Activated CD4-positive, CD25-positive, alpha-beta regulatory T cell treated with anti-CD3 and anti-CD28 coated beads, Interleukin-2, amount 50 U/mL, for 16 hours (primary cell): ENCODE data around the gene IL4I1.

Source experiments
- DNase-seq: peaks from one replicate; pipeline ENCODE4 v3.0.0-alpha.2; 2020; ENCODE audit warnings: low read depth, low spot score

The IL4I1 gene

GRCh38 chr19:49895566-49896297, 955 bp downstream of the IL4I1 start:
- DNase-seq = no peak

DNA sequence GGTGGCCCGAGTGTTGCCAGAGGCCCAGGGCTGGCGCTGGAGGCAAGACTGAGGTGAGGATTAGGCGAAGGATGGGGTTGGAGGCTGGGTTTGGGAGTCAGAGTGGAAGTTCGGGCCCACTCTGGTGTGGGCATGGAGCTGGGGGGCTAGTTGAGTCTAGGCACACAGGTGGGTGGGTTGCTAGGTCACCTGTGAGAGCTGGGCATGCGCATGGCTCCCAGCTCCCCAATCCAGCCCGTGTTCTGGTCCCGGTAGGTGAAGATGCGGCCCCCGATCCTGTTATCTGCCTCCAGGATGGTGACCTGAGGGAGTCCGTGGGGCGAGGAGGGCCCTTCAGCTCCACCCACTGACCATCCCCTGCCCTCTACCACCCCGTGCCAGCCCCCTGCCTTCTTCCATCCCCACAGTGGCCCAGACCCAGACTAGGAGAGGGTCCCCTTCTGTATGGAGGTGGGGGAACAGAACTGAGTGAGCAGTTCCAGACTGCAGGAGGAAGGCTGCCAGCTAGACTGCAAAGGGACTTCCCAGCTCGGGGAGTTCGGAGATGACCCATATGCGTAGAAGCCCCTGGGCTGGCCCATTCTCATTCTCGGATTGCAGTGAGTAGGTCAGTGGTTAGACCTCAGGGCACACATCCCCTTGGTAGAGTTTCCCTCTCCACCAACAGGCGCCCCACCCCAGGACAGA, 1.7 kb downstream of the IL4I1 start:
- DNase-seq = no peak

DNA sequence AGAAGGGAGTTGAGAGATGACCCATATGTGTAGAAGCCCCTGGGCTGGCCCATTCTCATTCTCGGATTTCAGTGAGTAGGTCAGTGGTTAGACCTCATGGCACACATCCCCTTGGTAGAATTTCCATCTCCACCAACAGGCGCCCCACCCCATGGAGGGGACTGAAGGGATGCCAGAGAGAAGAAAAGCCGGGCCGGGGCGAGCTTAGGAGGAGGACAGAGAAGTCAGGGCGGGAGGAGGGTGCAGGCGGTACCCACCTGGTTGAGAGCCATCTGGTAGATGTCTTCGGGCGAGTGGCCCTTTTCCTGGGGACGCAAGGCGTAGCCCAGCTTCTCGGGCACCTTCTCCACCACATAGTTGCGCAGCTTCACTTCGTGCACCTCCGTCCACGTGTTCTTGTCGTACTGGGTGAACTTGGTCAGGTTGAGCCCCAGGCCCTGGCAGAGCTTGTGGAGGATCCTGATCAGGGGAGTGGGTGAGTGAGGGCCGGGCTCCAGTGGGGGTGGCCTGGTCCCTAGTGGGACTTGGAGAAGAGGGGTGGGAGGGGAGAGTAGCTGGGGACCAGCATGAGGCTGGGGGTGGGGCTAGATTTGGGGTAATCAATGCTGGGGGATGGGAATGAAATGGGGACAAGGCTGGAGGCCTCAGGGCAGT, 2.5 kb downstream of the IL4I1 start:
- no peak for DNase-seq

DNA sequence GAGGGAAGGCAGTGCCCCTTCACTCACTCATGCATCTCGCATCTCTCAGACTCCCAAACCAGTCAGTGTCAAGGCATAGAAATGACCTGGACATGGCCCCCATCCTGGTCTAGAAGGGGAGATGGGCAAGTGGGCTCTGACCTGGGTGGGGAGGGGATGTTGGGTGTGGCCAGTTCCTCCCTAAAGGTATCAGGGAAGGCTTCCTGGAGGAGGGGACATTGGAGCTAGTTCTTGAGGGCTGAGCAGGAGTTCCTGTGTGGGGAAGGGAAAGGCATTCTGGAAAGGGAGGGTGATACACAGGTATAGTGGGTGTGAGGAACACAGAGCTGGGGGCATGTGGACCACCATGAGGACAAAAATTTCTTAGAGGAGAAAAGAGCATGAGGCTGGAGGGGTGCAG, 4.0 kb downstream of the IL4I1 start:
- DNase-seq = no peak

DNA sequence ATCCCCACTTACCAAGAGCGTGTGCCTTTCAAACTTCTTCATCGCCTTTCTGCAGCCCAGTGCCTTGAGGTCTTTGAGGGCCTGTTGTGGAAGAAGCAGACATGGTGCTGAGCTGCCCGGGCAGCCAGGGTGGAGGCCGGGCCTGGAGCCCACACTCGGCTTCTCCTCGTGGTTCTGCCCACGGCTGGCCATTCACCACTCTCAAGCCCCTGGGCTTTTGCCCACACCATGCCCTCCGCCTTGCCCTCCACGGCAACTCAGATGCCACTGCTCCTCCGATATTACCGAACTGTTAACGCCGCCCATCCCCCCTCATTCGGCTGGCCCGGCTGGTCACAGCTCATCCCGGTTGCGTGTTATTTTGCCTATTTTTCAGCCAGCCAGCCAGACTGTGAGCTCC, 5.3 kb downstream of the IL4I1 start:
- no peak for DNase-seq

GRCh38 chr19:49890349-49891311, 6.1 kb downstream of the IL4I1 start:
- DNase-seq = no peak

DNA sequence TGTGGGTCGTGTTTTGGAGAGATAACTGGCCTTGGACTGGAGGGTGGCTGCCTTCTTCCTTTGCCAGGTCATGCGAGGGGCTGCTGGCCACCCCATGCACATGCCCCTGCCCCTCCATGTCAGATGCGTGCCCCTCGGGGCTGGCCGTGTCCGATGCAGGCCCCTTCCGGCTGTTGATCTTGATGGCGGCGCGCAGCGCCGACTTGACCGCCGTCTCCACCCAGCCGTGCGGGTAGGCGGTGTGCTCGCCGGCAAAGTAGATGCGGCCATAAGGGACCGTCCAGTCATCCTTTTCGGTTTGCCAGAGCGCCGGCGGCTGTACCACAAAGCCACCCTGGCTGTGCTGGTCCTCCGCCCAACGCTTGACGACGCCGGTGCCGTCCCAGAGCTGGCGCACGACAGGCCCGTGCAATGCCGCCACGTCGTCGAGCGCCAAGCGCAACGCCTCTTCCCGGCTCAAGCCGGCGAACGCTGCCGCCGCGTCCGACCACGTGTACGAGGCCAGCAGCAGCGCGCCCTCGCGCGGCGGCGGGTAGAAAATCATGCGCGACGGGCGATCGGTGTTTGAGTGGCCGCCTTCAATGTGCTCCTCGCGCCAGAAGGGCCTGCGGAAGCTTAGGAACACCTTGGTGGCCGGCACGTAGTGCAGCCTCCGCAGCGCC, 6.9 kb downstream of the IL4I1 start:
- DNase-seq = peak; percentile 60

DNA sequence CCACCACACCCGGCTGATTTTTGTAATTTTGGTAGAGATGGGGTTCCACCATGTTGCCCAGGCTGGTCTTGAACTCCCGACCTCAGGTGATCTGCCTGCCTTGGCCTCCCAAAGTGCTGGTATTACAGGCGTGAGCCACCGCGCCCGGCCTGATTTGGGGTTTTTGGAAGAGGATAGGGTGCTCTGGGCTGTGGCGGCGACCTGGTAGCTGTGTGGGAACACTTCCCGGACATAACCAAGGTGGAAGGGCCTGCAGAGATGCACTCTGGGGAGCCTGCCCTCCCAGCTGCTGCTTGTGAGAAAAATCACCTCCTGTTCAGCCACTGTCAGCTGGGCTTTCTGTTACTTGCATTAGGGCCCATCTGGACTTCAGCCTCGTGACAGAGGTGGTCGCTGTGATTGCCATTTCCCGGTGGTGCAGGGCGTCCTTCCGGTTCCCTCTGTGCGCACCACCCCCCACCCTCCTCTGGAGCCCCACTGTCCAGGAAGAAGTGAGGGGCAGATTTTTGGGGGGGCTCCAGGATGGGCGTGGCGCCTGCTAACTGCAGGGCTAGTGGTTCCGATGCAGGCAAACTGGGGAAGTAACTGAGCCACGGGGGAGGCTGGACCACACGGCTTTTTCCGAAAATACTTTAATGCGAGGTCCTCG, 7.5 kb downstream of the IL4I1 start:
- DNase-seq = no peak

GRCh38 chr19:49888510-49888824, 8.2 kb downstream of the IL4I1 start:
- no peak for DNase-seq

DNA sequence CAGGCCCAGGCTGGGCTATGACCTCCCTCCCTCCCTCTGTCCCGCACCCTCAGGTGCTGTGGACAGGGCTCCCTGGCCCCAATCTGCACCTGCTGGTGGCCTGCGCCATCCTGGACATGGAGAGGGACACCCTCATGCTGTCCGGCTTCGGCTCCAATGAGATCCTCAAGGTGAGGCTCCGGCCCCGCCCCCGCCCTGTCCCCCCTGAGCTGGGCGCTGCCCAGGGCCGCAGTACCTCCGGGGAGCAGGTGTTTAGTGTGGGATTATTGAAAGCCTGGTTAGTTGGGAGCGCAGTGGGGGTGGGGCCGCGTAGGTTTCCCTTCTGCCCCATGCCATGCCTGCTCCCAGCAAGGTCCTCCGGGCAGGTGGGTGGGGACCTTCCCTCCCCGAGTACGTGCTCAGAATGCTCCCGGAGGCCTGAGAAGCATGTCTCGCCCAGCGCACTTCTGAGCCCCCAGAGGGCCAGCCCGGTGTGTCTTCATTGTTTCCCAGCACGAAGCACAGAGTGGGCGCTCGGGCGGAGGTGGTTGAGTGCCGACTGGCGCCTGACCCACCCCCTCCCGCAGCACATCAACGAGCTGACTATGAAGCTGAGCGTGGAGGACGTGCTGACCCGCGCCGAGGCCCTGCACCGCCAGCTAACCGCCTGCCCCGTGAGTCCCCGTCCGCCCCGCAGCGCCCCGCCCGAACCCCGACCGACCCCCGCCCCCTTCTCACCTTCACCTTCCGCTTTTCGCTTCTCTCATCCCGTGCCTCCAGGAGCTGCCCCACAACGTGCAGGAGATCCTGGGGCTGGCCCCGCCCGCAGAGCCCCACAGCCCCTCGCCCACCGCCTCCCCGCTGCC, 8.8 kb downstream of the IL4I1 start:
- DNase-seq = no peak

DNA sequence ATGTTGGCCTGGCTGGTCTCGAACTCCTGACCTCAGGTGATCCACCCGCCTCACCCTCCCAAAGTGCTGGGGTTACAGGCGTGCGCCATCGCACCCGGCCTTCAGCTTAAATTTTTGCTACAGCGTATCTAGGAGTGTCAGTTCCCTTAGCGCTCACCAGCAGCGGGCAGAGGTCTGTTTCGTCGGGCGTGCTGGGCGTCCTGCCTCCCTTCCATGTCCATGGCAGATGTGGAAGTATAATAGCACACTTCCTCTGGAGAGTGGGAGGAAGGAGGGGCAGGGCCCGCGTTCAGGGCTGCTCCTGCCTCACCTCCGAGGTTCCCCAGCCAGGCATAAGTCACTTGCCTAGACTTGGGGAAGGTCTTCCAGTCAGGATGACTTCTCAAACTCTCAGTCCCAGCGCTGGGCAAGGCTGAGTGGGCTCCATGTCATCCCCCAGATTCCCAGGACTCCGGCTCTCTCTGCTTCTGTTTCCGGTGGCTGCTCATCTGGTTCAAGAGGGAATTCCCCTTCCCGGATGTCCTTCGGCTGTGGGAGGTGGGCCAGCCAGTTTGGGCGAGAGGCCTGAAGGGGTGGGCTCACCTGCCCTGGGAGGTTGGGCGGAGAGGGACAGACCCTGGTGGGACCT, 9.5 kb downstream of the IL4I1 start:
- DNase-seq = no peak

DNA sequence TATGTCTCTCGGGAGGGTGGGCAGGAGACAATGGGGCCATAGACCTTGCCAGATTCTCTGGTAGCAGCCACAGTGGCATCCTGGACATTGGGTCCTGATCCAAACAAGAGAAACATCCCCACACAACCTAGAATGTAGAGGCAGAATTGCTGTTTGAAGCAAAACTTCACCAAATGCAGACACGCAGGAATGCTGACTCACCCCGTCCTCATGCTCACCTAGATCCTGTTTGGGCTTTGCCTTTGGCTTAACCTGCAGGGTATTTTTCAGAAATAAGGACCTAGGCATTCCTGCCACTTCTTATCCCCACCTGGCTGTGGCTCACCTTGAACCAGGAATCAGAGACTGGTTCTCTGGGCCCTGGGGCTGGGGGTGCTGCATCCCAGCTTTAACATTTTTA, 11.9 kb downstream of the IL4I1 start:
- DNase-seq = no peak

DNA sequence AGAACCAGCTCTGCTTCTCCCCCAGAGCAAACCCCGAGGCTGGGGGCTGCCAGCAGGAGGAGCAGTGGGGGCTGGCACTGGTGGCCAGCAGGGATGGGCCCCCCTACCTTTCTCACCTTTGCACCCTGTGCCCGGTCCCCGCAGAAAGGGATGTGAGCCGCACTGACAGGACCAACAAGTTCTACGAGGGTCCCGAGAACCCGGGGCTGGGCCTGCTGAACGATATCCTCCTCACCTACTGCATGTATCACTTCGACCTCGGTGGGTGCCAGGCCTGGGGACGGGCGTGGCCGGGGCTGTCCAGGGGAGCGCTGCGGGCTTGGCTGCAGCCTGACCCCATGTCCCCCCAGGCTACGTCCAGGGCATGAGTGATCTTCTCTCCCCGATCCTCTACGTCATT, 12.6 kb downstream of the IL4I1 start:
- no peak for DNase-seq

- no peak for DNase-seq
These were observed 13.6 kb downstream of the IL4I1 start for GRCh38 chr19:49883094-49883493.

GRCh38 chr19:49882643-49883042, 14.0 kb downstream of the IL4I1 start:
- no peak for DNase-seq

DNA sequence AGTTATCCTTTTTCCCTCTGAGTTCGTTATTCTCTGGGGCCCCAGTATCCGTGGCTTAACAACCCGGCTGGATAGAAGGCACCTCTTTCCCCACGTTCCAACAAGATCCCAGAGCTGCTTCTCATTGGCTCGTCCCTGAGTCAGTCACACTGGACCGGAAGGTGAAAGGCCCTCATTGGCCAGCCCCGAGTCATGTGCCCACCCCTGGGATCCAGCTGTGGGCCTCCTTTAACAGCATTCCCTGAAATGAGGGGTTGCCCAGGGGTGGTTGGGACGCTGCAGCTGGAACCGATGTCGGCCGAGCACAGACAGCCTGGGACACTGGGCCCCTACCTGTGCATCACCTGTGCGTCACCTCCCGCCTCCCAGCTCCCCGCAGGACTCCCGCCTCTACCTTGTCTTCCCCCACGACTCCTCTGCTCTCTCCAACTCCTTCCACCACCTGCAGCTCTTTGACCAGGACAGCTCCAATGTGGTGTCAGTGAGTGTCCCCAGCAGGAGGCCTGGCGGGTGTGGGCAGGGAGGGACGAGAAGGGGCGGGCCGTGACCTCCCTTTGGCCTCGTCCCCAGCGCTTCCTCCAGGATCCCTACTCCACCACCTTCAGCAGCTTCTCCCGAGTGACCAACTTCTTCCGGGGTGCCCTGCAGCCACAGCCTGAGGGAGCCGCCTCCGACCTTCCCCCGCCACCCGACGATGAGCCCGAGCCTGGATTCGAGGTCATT, 14.9 kb downstream of the IL4I1 start:
- no peak for DNase-seq

- DNase-seq = no peak
These were observed 15.5 kb downstream of the IL4I1 start for GRCh38 chr19:49881186-49881585.

DNA sequence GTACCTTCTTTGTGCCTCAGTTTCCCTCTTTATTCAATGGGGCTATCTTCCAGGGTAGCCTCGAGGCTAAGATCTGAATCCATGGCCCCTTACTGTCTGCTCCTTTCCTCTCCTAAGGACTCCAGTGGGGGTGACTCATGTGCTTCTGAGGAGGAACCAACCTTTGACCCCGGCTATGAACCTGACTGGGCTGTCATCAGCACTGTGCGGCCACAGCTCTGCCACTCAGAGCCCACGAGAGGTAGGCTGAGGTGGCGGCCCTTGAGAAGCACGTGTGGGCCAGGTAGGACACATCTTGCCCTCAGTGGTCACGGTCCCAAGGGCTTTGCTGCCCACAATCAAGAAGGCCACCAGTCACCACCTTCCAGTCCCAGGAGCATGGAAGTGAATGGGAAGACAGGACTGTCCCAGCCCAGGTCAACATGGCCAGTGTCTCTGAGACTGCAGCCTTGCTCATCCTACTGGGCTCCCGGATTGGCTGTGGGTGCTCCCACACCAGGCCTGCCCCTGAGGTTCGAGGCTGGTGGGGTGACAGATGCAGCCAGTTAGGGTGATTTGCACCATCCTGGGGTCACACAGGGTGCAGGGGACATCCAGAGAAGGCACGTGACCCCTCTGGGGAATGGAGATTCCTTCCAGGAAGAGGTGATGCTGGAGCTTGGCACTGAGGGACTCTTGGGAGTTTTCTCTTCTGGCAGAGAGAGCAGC, 16.4 kb downstream of the IL4I1 start:
- DNase-seq = no peak
